Mesodermal cell (in vitro differentiated cells): ENCODE measurements around the gene CRTAC1.

Source experiments
- H3K27ac ChIP-seq: 2 replicates; pipeline ENCODE4 v1.7.0; 2013; ENCODE audit warnings: mild to moderate bottlenecking, low read depth, low read length, moderate library complexity; ENCODE audit not compliant: severe bottlenecking
- H3K36me3 ChIP-seq: 2 replicates; pipeline ENCODE4 v1.7.1; 2013; ENCODE audit warnings: mild to moderate bottlenecking, low read length, moderate library complexity; ENCODE audit not compliant: control insufficient read depth, insufficient read depth
- H3K4me1 ChIP-seq: one replicate; pipeline ENCODE4 v1.7.1; 2013; ENCODE audit warnings: mild to moderate bottlenecking, low read length; ENCODE audit not compliant: insufficient read depth, control insufficient read depth, poor library complexity, severe bottlenecking
- H3K4me3 ChIP-seq: 2 replicates; pipeline ENCODE4 v1.7.0; 2013; ENCODE audit warnings: low read length, control low read depth, mild to moderate bottlenecking; ENCODE audit not compliant: insufficient read depth, poor library complexity, severe bottlenecking; ENCODE audit errors: extremely low read depth
- H3K9me3 ChIP-seq: 2 replicates; pipeline ENCODE4 v1.7.1; 2013; ENCODE audit warnings: mild to moderate bottlenecking, low read length, moderate library complexity; ENCODE audit not compliant: control insufficient read depth
- WGBS, 2 experiments: methylation state at CpG; one replicate each; pipeline ENCODE4 v1.1.5; 2013; ENCODE audit warnings: missing lambda C conversion rate in 2 of 2; ENCODE audit not compliant: insufficient coverage in 2 of 2; 5-methylcytosine and 5-hydroxymethylcytosine counted together

The CRTAC1 gene

DNA sequence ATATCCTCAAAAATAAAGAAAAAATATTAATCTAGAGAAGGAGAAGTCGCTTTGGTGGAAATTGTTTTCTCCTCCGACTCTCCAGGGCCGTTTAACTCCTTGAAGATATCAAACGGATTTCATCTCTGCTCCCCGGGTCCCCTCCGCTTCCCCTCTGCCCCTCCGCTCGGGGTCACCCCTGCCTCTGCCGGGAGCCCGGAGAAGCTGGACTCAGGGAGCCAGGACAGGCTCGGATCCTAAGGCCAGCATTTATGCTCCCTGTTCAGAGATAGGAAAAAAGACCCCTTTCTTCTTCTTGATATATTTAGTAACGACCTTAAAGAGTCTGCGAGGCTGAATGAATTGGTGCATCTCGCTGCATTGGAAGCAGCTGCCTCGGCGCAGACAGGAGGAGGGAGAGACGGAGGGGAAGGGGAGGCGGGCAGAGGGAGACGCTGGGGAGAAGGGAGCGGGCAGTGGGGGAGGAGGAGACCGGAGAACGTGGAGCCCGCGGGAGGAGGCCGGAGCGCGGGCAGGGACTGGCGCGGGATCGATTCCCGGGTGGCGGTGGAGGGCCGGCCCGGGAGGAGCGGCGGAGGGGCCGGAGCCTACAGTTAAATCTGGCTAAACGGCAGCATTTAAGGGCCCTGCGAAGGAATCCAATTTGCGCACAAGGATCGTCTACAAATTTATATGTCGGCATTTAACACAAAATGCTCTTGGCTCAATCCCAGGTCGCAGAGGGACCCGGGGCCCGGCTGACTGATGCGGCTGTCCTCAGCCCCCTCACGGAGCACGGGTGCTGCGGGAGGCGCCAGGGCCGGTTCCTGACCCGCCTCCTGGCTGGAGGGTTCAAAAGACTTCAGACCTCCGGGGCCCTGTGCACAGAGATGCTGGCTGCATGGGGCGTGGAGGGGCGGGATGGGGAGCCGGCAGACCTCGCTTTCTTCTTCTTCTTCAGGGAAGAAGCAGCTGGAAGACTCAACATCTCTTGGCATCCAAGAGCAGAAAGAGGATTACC is 55.6 kb downstream of the CRTAC1 start:
- 20 to 22% methylated on average over 45 to 51 of the region's 57 CpGs for WGBS, 2 experiments
- Histone ChIP-seq H3K4me3 (no peak overlapping the region), H3K27ac (no peak overlapping the region), H3K36me3 (no peaks in the 10 kb centered on the region), H3K4me1 (peaks cover 5% of the 10 kb centered on the region), H3K9me3 (no peaks in the 10 kb centered on the region)

DNA sequence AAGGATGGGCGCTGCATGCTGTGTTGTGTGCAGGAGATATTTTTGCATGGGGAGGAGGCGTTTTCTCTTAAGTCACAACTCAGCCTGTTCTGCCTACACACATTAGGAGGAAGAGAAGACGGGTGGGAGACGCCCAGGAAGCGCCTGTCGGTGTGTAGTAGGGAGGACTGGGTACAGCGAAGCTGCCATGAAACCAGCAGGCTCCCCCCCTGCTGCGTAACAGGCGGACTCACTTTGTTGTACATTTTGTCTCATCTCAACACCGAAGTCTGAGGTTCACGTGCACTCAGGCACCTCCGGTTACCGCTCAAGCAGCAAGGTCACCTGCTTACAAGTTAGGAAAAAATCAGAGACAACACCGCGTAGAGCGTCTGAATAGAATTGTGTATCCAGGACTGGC is 56.3 kb downstream of the CRTAC1 start:
- WGBS, 2 experiments, result 39 to 48% methylated on average over 9 to 11 of the region's 16 CpGs
- no peaks in the 10 kb centered on the region for H3K9me3 ChIP-seq
- H3K4me1 ChIP-seq, result peaks cover 5% of the 10 kb centered on the region
- H3K27ac ChIP-seq, result no peak overlapping the region
- no peak overlapping the region for H3K4me3 ChIP-seq
- H3K36me3 ChIP-seq, result no peaks in the 10 kb centered on the region

DNA sequence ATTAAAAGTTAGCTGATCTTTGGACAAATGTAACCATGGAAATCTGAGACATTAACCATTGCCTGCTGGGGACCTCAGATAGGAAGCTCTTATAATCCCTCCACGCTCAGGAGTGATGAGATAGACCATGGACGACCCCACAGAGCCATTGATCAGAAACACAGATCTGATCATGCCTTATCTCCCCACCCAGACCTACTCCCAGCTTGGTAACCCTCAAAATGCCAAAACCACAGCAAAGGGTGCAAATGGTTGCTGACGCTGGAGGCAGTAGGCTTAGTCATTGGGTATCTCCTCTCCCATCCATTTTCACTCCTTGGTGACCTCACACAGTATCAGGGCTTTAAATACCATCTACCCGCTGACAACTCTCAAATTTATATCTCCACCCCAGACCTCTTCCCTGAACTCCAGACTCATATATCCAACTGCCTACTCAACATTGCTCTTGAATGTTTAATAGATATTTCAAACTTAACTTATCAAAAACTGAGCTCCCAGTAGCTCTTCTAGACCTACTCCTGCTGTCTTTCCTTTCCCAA is 60.8 kb downstream of the CRTAC1 start:
- no peaks in the 10 kb centered on the region for H3K36me3 ChIP-seq
- H3K27ac ChIP-seq, result no peak overlapping the region
- no peaks in the 10 kb centered on the region for H3K9me3 ChIP-seq
- H3K4me3 ChIP-seq, result no peak overlapping the region
- 77 to 84% methylated on average over 4 of the region's 4 CpGs for WGBS, 2 experiments
- no peaks in the 10 kb centered on the region for H3K4me1 ChIP-seq

DNA sequence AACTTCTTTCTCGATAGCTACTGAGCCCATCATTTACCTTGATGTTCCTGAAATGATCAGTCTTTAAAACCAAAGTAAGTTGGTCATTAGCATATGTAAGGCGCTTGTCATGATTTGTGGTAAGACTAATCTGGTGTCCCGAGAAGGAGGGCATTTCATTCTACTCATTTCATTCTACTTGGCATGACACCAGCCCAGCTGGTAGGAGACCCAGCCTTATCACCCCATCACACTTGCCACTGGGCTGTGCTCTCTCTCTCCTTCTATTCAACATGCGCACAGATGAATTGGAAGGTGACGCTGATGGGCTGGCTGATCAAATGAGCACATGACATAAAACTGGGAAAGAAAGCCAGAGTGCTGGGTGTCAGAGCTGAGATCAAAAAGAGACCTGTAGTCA is 65.7 kb downstream of the CRTAC1 start:
- 83 to 92% methylated on average over 2 to 4 of the region's 5 CpGs for WGBS, 2 experiments
- no peak overlapping the region for H3K27ac ChIP-seq
- no peaks in the 10 kb centered on the region for H3K9me3 ChIP-seq
- H3K4me1 ChIP-seq, result no peaks in the 10 kb centered on the region
- H3K36me3 ChIP-seq, result no peaks in the 10 kb centered on the region
- no peak overlapping the region for H3K4me3 ChIP-seq

DNA sequence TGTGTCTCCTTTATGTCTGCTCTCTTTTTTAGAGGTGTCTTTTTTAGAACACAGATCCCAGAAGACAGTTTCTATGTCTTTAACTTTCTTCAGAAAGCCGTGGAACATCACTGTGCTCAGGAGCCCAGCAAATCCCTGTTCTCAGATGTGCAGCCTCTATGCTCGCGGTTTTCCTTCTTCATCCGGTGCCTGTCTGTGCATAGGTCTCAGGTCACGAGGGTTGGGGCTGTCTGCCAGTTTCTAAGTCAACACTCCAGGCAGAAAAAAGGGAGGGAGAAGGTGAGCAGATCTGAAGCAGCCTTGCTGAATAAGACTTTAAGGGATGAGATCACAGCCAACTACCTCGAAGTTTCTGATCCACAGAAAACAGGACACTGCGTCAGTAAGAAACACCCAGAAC is 68.5 kb downstream of the CRTAC1 start:
- Histone ChIP-seq H3K27ac (no peak overlapping the region), H3K4me1 (no peaks in the 10 kb centered on the region), H3K9me3 (no peaks in the 10 kb centered on the region), H3K36me3 (no peaks in the 10 kb centered on the region), H3K4me3 (no peak overlapping the region)
- 80 to 88% methylated on average over 7 of the region's 7 CpGs for WGBS, 2 experiments

DNA sequence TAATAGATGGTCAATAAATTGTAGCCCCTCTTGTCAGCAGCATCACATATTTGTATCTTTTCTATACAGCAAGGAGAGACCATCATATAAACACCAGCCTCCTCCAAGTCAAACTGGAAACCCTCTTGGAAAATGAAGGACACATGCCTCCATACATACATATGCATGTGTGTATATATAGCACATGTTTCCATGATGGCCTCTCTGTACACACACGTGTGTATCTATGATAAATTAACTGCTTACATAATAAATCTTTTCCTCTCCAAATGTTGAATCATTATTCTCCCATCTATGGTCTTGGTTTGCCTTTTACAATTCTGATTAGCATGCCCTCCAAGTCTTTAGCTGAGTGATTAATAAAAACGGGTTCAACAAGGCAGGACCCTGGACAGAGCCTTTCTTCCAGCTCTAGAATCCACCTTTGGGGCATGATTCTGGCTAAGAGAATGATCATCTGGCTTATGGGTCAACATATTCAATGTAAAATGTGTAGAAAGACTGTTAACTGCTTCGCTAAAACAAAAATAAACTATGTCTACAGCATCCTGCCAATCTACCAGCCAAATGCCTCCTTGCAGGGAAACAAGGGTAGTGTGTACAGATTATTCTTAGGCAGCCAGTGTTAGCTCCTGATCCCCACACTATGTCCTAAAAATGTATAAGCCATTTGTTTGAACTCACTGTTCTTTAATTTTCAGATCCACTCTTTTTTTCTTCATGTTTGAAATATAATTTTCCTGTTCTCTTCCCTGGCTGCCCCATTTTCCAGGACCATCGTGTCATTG is 70.0 kb downstream of the CRTAC1 start:
- Histone ChIP-seq H3K4me3 (no peak overlapping the region), H3K4me1 (no peaks in the 10 kb centered on the region)
- 33 to 60% methylated on average over 1 of the region's 4 CpGs for WGBS, 2 experiments

DNA sequence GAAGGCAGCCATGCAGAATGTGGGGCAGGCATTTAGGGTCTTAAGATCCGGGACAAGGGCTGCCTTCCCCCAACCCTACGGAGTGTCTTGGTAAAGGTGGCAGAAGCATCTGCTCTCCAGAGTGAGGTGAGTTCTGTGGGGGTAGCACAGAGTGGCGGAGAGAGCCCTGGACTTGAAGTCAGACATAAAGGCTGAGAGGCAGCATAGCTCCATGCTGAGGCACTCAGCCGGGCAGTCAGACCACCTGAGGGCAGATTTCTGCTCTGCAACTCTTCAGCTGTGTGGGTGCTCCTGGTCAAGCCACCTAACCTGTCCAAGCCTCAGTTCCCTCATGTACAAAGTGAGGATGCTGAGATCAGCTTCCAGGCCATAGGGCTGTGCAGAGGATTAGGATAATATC is 81.0 kb downstream of the CRTAC1 start:
- Histone ChIP-seq H3K36me3 (no peaks in the 10 kb centered on the region), H3K4me3 (no peak overlapping the region), H3K4me1 (no peaks in the 10 kb centered on the region), H3K27ac (no peak overlapping the region), H3K9me3 (no peaks in the 10 kb centered on the region)
- WGBS, 2 experiments, result 78 to 92% methylated on average over 4 of the region's 4 CpGs

More for the DNA sequence above, 70.0 kb downstream of the CRTAC1 start:
- no peak overlapping the region for H3K27ac ChIP-seq
- no peaks in the 10 kb centered on the region for H3K9me3 ChIP-seq
- no peaks in the 10 kb centered on the region for H3K36me3 ChIP-seq

DNA sequence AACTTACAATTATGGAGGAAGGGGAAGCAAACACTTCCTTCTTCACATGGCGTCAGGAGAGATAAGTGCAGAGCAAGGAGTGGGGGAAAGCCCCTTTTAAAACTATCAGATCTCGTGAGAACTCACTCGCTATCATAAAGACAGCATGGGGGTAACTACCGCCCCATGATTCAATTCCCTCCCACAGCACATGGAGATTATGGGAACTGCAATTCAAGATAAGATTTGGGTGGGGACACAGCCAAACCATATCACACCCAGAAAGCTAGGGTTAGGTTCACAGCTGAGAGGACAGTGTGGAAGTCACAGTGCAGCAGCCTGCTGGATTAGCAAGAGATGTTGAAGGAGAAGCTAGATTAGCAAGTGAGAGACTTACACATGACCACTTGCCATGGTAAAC is 81.6 kb downstream of the CRTAC1 start:
- Histone ChIP-seq H3K27ac (no peak overlapping the region), H3K4me3 (no peak overlapping the region), H3K36me3 (no peaks in the 10 kb centered on the region), H3K9me3 (no peaks in the 10 kb centered on the region), H3K4me1 (no peaks in the 10 kb centered on the region)
- 89 to 100% methylated on average over 3 of the region's 4 CpGs for WGBS, 2 experiments

DNA sequence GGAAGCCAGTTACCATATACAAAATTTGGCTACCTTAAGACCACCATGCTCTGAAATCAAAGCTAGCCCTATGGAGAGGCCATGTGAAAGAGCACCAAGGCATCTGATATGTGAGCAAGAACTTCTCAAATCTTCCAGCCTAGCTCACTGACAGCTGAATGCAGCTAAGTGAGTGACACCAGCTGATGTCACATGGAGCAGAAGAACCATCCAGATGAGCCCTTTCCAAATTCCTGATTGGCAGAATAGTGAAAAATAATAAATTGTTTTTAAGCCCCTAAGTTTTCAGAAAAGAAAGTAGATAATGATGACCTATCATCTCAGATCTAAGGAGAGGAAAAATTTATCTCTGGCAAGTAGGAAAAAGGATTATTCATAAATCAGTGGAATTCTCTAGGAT is 85.6 kb downstream of the CRTAC1 start:
- no peak overlapping the region for H3K27ac ChIP-seq
- H3K4me1 ChIP-seq, result no peaks in the 10 kb centered on the region
- H3K36me3 ChIP-seq, result no peaks in the 10 kb centered on the region
- H3K4me3 ChIP-seq, result no peak overlapping the region
- no peaks in the 10 kb centered on the region for H3K9me3 ChIP-seq

DNA sequence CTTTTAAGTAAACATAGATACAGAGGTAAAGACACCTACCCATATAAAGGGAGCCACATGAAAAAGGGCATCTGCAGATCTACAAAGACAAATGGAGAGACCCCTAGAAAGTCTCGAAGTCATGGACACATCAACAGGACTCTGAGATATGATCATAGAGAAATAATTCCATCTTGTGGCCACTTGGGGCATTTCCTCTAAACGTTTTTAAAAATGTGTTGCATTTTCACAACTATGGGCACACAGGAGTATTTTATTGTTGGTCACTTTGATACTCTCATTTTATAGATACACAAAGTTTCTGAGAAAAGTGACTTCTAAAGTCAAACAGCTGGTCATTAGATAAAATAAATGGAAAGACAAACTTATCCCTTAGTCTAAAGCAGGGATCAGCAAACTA is 87.1 kb downstream of the CRTAC1 start:
- Histone ChIP-seq H3K36me3 (no peaks in the 10 kb centered on the region), H3K4me3 (no peak overlapping the region), H3K4me1 (no peaks in the 10 kb centered on the region), H3K27ac (no peak overlapping the region), H3K9me3 (no peaks in the 10 kb centered on the region)
- WGBS, 2 experiments, result 86 to 88% methylated on average over 1 of the region's 2 CpGs
